ENCODE measurements around the gene CFHR2.

DNA sequence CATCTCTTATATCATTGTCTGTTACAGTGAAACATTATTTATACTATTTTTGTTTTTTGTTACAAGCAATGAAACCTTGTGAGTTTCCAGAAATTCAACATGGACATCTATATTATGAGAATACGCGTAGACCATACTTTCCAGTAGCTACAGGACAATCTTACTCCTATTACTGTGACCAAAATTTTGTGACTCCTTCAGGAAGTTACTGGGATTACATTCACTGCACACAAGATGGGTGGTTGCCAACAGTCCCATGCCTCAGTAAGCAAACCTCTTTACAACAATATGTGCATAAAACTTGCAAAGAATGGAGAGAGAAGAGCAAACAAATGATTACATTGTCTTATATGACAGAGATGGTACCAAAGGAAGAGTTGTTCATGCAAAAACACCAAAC, 33.3 kb upstream of the CFHR2 start:
- TF ChIP-seq EZH2 (IDR thresholded peaks at IDR 0.05) = no peak
- TF ChIP-seq, protein P1, sequence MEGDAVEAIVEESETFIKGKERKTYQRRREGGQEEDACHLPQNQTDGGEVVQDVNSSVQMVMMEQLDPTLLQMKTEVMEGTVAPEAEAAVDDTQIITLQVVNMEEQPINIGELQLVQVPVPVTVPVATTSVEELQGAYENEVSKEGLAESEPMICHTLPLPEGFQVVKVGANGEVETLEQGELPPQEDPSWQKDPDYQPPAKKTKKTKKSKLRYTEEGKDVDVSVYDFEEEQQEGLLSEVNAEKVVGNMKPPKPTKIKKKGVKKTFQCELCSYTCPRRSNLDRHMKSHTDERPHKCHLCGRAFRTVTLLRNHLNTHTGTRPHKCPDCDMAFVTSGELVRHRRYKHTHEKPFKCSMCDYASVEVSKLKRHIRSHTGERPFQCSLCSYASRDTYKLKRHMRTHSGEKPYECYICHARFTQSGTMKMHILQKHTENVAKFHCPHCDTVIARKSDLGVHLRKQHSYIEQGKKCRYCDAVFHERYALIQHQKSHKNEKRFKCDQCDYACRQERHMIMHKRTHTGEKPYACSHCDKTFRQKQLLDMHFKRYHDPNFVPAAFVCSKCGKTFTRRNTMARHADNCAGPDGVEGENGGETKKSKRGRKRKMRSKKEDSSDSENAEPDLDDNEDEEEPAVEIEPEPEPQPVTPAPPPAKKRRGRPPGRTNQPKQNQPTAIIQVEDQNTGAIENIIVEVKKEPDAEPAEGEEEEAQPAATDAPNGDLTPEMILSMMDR (IDR thresholded peaks at IDR 0.05) = no peak
